GM12878 (cell line): ENCODE measurements around the gene EMILIN3. TPM values are rescaled to one million over a fixed set of nuclear protein-coding genes. Genes with fewer than 3 reads are reported as not detected.

Source experiments
- ATAC-seq: fragments of 200-7000 bp; cut with Tn5 transposase; 3 replicates; pipeline ENCODE4 v1.9.1; 2020; ENCODE audit warnings: mild to moderate bottlenecking, moderate library complexity
- BruUV-seq: library from RNA; stranded (reverse); fragments of 400-500 nt; replicated peaks from 2 replicates; lab custom pipeline; 2021; lab: Mats Ljungman, UMichigan
- CTCF ChIA-PET: fragments of 300-600 bp; sonication (Branson Sonifier 250); formaldehyde crosslinking; extraction: SDS; loops from one replicate; lab custom pipeline; 2021; ENCODE audit warnings: inconsistent platforms; lab: Yijun Ruan, JAX
- POLR2A ChIA-PET: fragments of 350-600 bp; formaldehyde crosslinking; extraction: SDS; loops from one replicate; lab custom pipeline; 2021; ENCODE audit warnings: inconsistent platforms; lab: Charles Lee
- RAD21 ChIA-PET: fragments of 300-600 bp; sonication (Branson Sonifier 250); formaldehyde crosslinking; loops from one replicate; lab custom pipeline; 2023; ENCODE audit warnings: antibody characterized with exemption; ENCODE audit not compliant: unreplicated experiment; lab: Charles Lee
- SMC1A ChIA-PET: fragments of 300-600 bp; sonication (Branson Sonifier 250); formaldehyde crosslinking; loops from one replicate; lab custom pipeline; 2023; ENCODE audit not compliant: unreplicated experiment, uncharacterized antibody; lab: Charles Lee
- DNase-seq: peaks from one replicate; pipeline ENCODE4 v3.0.0-alpha.2; 2011; ENCODE audit warnings: low read depth, low spot score
- FAIRE-seq: peaks from 3 replicates; lab custom pipeline; 2011; peaks lifted over from hg19 to GRCh38; lab: Jason Lieb, UNC
- H2AFZ ChIP-seq: 2 replicates; pipeline ENCODE4 v1.6.0; 2011; ENCODE audit warnings: low read depth, low read length, control low read depth; ENCODE audit not compliant: control insufficient read depth
- H3K27ac ChIP-seq: 2 replicates; pipeline ENCODE4 v1.5.1; 2011; ENCODE audit warnings: control low read depth; ENCODE audit not compliant: control insufficient read depth, insufficient read depth
- H3K27me3 ChIP-seq, 2 experiments: replicated peaks in 1 of 2; 2 replicates each; pipeline versions ENCODE4 v1.6.0 to v1.6.1; 2011; ENCODE audit warnings: low read length in 1 of 2; ENCODE audit not compliant: control insufficient read depth in 2 of 2, insufficient read depth in 2 of 2
- H3K36me3 ChIP-seq, 2 experiments: 2 replicates each; pipeline ENCODE4 v1.5.1; 2011; ENCODE audit warnings: low read length in 1 of 2; ENCODE audit not compliant: control insufficient read depth in 2 of 2, insufficient read depth in 2 of 2
- H3K4me1 ChIP-seq: 2 replicates; pipeline ENCODE4 v1.6.1; 2011; ENCODE audit warnings: mild to moderate bottlenecking, low read length, moderate library complexity, mixed read lengths; ENCODE audit not compliant: control insufficient read depth, insufficient read depth
- H3K4me2 ChIP-seq: 2 replicates; pipeline ENCODE4 v1.6.0; 2011; ENCODE audit warnings: control low read depth; ENCODE audit not compliant: control insufficient read depth, insufficient read depth
- H3K4me3 ChIP-seq: fragments of 200-600 bp; sonication (generic); 2 replicates; pipeline ENCODE4 v1.5.1; 2016
- H3K79me2 ChIP-seq: 2 replicates; pipeline ENCODE4 v1.6.0; 2011; ENCODE audit warnings: low read length; ENCODE audit not compliant: control insufficient read depth, insufficient read depth
- H3K9ac ChIP-seq: 2 replicates; pipeline ENCODE4 v1.8.0; 2011; ENCODE audit warnings: low read length, control low read depth, mixed read lengths; ENCODE audit not compliant: control insufficient read depth, insufficient read depth
- H3K9me3 ChIP-seq: replicated peaks from 3 replicates; pipeline ENCODE4 v1.5.1; 2011; ENCODE audit warnings: mild to moderate bottlenecking, low read length; ENCODE audit not compliant: control insufficient read depth, insufficient read depth
- H4K20me1 ChIP-seq: 2 replicates; pipeline ENCODE4 v1.6.0; 2011; ENCODE audit not compliant: control insufficient read depth, insufficient read depth
- BHLHE40 ChIP-seq, 2 experiments: fragments of 450-650 bp in 1 of 2; IDR thresholded peaks; 2 replicates each; pipeline ENCODE4 v1.6.1; 2011 to 2017; ENCODE audit warnings: low read depth in 2 of 2, borderline replicate concordance in 1 of 2, improper control_type of control experiment in 1 of 2, low read length in 1 of 2, mild to moderate bottlenecking in 1 of 2
- ETV6 ChIP-seq, 2 experiments: fragments of 450-650 bp in 1 of 2; IDR thresholded peaks in 1 of 2; conservative IDR thresholded peaks in 1 of 2; 2 replicates each; pipeline ENCODE4 v1.6.1; 2014; ENCODE audit warnings: antibody characterized with exemption in 1 of 2, borderline replicate concordance in 1 of 2, low read depth in 1 of 2, mild to moderate bottlenecking in 1 of 2, moderate library complexity in 1 of 2
- JUNB ChIP-seq: IDR thresholded peaks from 2 replicates; pipeline ENCODE4 v1.6.1; 2016; ENCODE audit warnings: antibody characterized with exemption, mild to moderate bottlenecking
- NFXL1 ChIP-seq: fragments of 450-650 bp; IDR thresholded peaks from 2 replicates; pipeline ENCODE4 v1.6.1; 2017; ENCODE audit warnings: antibody characterized with exemption, mild to moderate bottlenecking, borderline replicate concordance
- NR2F1 ChIP-seq: fragments of 450-650 bp; conservative IDR thresholded peaks from 2 replicates; pipeline ENCODE4 v1.6.1; 2017; ENCODE audit warnings: mild to moderate bottlenecking
- SPI1 ChIP-seq: IDR thresholded peaks from 2 replicates; pipeline ENCODE4 v1.6.1; 2011; ENCODE audit warnings: low read depth, mild to moderate bottlenecking, low read length, moderate library complexity, borderline replicate concordance; ENCODE audit not compliant: insufficient read depth
- TCF12 ChIP-seq: IDR thresholded peaks from 2 replicates; pipeline ENCODE4 v1.6.1; 2011; ENCODE audit warnings: low read depth, mild to moderate bottlenecking, low read length
- ZNF217 ChIP-seq: fragments of 450-650 bp; IDR thresholded peaks from 2 replicates; pipeline ENCODE4 v1.6.1; 2017; ENCODE audit warnings: antibody characterized with exemption, mild to moderate bottlenecking
- ZNF274 ChIP-seq: IDR thresholded peaks from one replicate; pipeline ENCODE4 v1.8.0; 2011; ENCODE audit not compliant: insufficient read length, insufficient read depth
- WGBS: methylation state at CpG from one replicate; pipeline ENCODE4 v1.1.6; 2016; ENCODE audit warnings: low lambda C conversion rate; ENCODE audit not compliant: insufficient replicate concordance, insufficient coverage; ENCODE audit errors: missing lambda C conversion rate; 5-methylcytosine and 5-hydroxymethylcytosine counted together
- in situ Hi-C: fragments of 300-500 bp; cut with MboI; formaldehyde crosslinking; loops from 9 replicates; pipeline ENCODE4 v1.14.3; 2018; ENCODE audit warnings: mixed read lengths
- intact Hi-C: fragments of 100-400 bp; cut with micrococcal nuclease; formaldehyde crosslinking; loops from one replicate; pipeline ENCODE4 v1.14.2; 2022; ENCODE audit not compliant: unreplicated experiment
- polyA plus RNA-seq, 11 experiments: library from polyadenylated mRNA; depleted of rRNA in 4 of 11; unstranded in 6 of 11; stranded (reverse) in 5 of 11; fragments of >200 nt; fragmentation: Nextera tagmentation in 4 of 11; fragmentation: Illumina TruSeq in 1 of 11; extraction: Ambion mirVana in 4 of 11; extraction: Trizol in 1 of 11; gene quantifications; 1 replicate in 1 of 11; 2 replicates in 10 of 11; pipeline versions ENCODE4 v1.2.1 to v1.2.3, GENCODE V29; 2011 to 2016; ENCODE audit warnings: inconsistent platforms in 2 of 11, missing spikeins in 2 of 11, low read depth in 1 of 11
- total RNA-seq, 4 experiments: library from RNA; depleted of rRNA in 3 of 4; stranded (reverse); fragments of >200 nt in 3 of 4; fragmentation: Illumina TruSeq in 1 of 4; extraction: Trizol in 1 of 4; gene quantifications; 2 replicates each; pipeline versions ENCODE4 v1.2.1 to v1.2.3, GENCODE V29; 2013 to 2021
- TF ChIP-seq, protein P1 (sequence below): fragments of 450-650 bp; formaldehyde crosslinking; IDR thresholded peaks from 2 replicates; pipeline ENCODE4 v1.4.0; 2022; ENCODE audit warnings: mild to moderate bottlenecking, moderate library complexity
- TF ChIP-seq, protein P2 (sequence below): IDR thresholded peaks from 2 replicates; pipeline ENCODE4 v1.6.1; 2011; ENCODE audit warnings: borderline replicate concordance, low read depth, mild to moderate bottlenecking, moderate library complexity, low read length; ENCODE audit not compliant: insufficient read depth, poor library complexity, severe bottlenecking
- TF ChIP-seq, protein P3 (sequence below): IDR thresholded peaks from 2 replicates; pipeline ENCODE4 v1.6.1; 2011; ENCODE audit warnings: mild to moderate bottlenecking, low read depth, low read length, moderate library complexity; ENCODE audit not compliant: insufficient replicate concordance
- TF ChIP-seq, protein P4 (sequence below): fragments of 450-650 bp; IDR thresholded peaks from 2 replicates; pipeline ENCODE4 v1.6.1; 2017; ENCODE audit warnings: low read depth, mild to moderate bottlenecking, moderate library complexity
- TF ChIP-seq, protein P5 (sequence below): fragments of 450-650 bp; IDR thresholded peaks from 2 replicates; pipeline ENCODE4 v1.6.1; 2018; ENCODE audit warnings: borderline replicate concordance, mild to moderate bottlenecking; ENCODE audit not compliant: partially characterized antibody

EMILIN3 gene
- total and polyA plus RNA-seq, 10 of the 15 experiments (the other 5 are each of a cell fraction or from before 2014, with no cell fraction given) = not detected

DNA sequence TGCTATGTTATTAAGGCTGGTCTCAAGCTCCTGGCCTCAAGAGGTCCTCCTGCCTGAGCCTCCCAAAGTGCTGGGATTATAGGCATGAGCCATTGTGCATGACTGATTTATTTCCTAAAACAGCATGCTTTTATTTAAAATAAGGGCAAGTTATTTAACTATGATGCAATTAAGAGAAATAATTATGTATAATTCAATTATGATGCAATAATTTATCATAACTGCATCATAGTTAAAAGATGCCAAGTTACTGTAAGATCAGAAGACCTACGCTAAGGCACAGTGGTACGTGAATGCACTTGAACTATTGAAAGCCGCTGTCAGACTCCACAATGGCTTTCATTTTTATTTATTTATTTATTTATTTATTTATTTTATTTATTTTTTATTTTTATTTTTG lies 24.3 kb upstream of the EMILIN3 start:
- intact Hi-C loops = no loop called here
- TF ChIP-seq NFXL1 (no peak), BHLHE40 (IDR thresholded peaks at IDR 0.05; ENCODE audit: borderline replicate concordance in 1 of 2, low read depth in 2 of 2, low read length in 1 of 2) (no peak), JUNB (no peak), ZNF217 (no peak), TCF12 (no peak), ETV6 (conservative IDR thresholded peaks at IDR 0.05 in 1 of 2, IDR thresholded peaks at IDR 0.05 in 1 of 2; ENCODE audit: borderline replicate concordance in 1 of 2, low read depth in 1 of 2) (no peak), SPI1 (no peak), NR2F1 (no peak), ZNF274 (no peak)
- TF ChIP-seq, protein P1, sequence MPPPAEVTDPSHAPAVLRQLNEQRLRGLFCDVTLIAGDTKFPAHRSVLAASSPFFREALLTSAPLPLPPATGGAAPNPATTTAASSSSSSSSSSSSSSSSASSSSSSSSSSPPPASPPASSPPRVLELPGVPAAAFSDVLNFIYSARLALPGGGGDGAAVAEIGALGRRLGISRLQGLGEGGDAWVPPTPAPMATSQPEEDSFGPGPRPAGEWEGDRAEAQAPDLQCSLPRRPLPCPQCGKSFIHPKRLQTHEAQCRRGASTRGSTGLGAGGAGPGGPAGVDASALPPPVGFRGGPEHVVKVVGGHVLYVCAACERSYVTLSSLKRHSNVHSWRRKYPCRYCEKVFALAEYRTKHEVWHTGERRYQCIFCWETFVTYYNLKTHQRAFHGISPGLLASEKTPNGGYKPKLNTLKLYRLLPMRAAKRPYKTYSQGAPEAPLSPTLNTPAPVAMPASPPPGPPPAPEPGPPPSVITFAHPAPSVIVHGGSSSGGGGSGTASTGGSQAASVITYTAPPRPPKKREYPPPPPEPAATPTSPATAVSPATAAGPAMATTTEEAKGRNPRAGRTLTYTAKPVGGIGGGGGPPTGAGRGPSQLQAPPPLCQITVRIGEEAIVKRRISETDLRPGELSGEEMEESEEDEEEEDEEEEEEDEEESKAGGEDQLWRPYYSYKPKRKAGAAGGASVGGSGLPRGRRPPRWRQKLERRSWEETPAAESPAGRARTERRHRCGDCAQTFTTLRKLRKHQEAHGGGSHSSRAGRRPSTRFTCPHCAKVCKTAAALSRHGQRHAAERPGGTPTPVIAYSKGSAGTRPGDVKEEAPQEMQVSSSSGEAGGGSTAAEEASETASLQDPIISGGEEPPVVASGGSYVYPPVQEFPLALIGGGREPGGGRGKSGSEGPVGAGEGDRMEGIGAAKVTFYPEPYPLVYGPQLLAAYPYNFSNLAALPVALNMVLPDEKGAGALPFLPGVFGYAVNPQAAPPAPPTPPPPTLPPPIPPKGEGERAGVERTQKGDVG (CRISPR knock-in tag) = no peak
- TF ChIP-seq, protein P2, sequence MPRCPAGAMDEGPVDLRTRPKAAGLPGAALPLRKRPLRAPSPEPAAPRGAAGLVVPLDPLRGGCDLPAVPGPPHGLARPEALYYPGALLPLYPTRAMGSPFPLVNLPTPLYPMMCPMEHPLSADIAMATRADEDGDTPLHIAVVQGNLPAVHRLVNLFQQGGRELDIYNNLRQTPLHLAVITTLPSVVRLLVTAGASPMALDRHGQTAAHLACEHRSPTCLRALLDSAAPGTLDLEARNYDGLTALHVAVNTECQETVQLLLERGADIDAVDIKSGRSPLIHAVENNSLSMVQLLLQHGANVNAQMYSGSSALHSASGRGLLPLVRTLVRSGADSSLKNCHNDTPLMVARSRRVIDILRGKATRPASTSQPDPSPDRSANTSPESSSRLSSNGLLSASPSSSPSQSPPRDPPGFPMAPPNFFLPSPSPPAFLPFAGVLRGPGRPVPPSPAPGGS = no peak
- TF ChIP-seq, protein P3, sequence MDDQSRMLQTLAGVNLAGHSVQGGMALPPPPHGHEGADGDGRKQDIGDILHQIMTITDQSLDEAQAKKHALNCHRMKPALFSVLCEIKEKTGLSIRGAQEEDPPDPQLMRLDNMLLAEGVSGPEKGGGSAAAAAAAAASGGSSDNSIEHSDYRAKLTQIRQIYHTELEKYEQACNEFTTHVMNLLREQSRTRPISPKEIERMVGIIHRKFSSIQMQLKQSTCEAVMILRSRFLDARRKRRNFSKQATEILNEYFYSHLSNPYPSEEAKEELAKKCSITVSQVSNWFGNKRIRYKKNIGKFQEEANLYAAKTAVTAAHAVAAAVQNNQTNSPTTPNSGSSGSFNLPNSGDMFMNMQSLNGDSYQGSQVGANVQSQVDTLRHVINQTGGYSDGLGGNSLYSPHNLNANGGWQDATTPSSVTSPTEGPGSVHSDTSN = no peak
- TF ChIP-seq, protein P4, sequence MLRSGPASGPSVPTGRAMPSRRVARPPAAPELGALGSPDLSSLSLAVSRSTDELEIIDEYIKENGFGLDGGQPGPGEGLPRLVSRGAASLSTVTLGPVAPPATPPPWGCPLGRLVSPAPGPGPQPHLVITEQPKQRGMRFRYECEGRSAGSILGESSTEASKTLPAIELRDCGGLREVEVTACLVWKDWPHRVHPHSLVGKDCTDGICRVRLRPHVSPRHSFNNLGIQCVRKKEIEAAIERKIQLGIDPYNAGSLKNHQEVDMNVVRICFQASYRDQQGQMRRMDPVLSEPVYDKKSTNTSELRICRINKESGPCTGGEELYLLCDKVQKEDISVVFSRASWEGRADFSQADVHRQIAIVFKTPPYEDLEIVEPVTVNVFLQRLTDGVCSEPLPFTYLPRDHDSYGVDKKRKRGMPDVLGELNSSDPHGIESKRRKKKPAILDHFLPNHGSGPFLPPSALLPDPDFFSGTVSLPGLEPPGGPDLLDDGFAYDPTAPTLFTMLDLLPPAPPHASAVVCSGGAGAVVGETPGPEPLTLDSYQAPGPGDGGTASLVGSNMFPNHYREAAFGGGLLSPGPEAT = no peak
- TF ChIP-seq, protein P5, sequence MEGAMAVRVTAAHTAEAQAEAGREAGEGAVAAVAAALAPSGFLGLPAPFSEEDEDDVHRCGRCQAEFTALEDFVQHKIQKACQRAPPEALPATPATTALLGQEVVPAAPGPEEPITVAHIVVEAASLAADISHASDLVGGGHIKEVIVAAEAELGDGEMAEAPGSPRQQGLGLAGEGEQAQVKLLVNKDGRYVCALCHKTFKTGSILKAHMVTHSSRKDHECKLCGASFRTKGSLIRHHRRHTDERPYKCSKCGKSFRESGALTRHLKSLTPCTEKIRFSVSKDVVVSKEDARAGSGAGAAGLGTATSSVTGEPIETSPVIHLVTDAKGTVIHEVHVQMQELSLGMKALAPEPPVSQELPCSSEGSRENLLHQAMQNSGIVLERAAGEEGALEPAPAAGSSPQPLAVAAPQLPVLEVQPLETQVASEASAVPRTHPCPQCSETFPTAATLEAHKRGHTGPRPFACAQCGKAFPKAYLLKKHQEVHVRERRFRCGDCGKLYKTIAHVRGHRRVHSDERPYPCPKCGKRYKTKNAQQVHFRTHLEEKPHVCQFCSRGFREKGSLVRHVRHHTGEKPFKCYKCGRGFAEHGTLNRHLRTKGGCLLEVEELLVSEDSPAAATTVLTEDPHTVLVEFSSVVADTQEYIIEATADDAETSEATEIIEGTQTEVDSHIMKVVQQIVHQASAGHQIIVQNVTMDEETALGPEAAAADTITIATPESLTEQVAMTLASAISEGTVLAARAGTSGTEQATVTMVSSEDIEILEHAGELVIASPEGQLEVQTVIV = no peak

More for the DNA sequence above, 24.3 kb upstream of the EMILIN3 start:
- Histone ChIP-seq H3K27me3 (no peaks in the 10 kb centered on the region), H3K27ac (no peak overlapping the region), H3K9me3 (no peaks in the 10 kb centered on the region), H3K36me3 (no peaks in the 10 kb centered on the region), H4K20me1 (no peaks in the 10 kb centered on the region), H3K4me1 (no peaks in the 10 kb centered on the region), H3K9ac (no peak overlapping the region), H2AFZ (no peak overlapping the region), H3K4me2 (no peak overlapping the region), H3K79me2 (no peaks in the 10 kb centered on the region), H3K4me3 (no peak overlapping the region)
- DNase-seq (no peak), ATAC-seq (no peak), FAIRE-seq (no peak)
- POLR2A ChIA-PET = no interaction called here
- SMC1A ChIA-PET = no interaction called here
- RAD21 ChIA-PET = no interaction called here
- no TSS peak for BruUV-seq
- in situ Hi-C loops = no loop called here
- CTCF ChIA-PET = no interaction called here
- 99% methylated on average over 3 of the region's 3 CpGs for WGBS
